H1 (cell line): ENCODE measurements around the gene NLGN4Y. TPM values are rescaled to one million over a fixed set of nuclear protein-coding genes. Genes with fewer than 3 reads are reported as not detected.

ENCODE experiments used
- CTCF ChIA-PET: fragments of 300-600 bp; sonication (Branson Sonifier 250); formaldehyde crosslinking; loops from one replicate; lab custom pipeline; 2021; ENCODE audit not compliant: partially characterized antibody; lab: Charles Lee
- POLR2A ChIA-PET: fragments of 300-600 bp; sonication (Branson Sonifier 250); formaldehyde crosslinking; loops from one replicate; lab custom pipeline; 2021; ENCODE audit warnings: inconsistent platforms; ENCODE audit not compliant: partially characterized antibody; lab: Charles Lee
- DNase-seq, 2 experiments: peaks; one replicate each; pipeline versions ENCODE4 v3.0.0 to v3.0.0-alpha.2; 2010 to 2022; ENCODE audit warnings: low spot score in 2 of 2, low read depth in 1 of 2, mixed read lengths in 1 of 2
- FAIRE-seq: peaks from 2 replicates; lab custom pipeline; 2011; peaks lifted over from hg19 to GRCh38; lab: Jason Lieb, UNC
- H2AFZ ChIP-seq: 2 replicates; pipeline ENCODE4 v1.8.1; 2012; ENCODE audit warnings: low read length, inconsistent platforms
- H2AK5ac ChIP-seq: 2 replicates; pipeline ENCODE4 v1.6.1; 2013; ENCODE audit warnings: low read depth, low read length
- H2BK120ac ChIP-seq: replicated peaks from 2 replicates; pipeline ENCODE3; 2013; ENCODE audit warnings: low read depth, low read length, inconsistent platforms
- H2BK12ac ChIP-seq: 2 replicates; pipeline ENCODE4 v1.6.1; 2013; ENCODE audit warnings: low read depth, low read length
- H2BK15ac ChIP-seq: 2 replicates; pipeline ENCODE4 v1.6.1; 2013; ENCODE audit warnings: low read length
- H2BK20ac ChIP-seq: 2 replicates; pipeline ENCODE4 v1.6.1; 2013; ENCODE audit warnings: low read length
- H2BK5ac ChIP-seq: 2 replicates; pipeline ENCODE4 v1.6.1; 2013; ENCODE audit warnings: low read depth, low read length
- H3K14ac ChIP-seq: 2 replicates; pipeline ENCODE4 v1.6.1; 2013; ENCODE audit warnings: inconsistent platforms; ENCODE audit not compliant: insufficient read length
- H3K18ac ChIP-seq: 2 replicates; pipeline ENCODE4 v1.6.1; 2013; ENCODE audit warnings: low read length; ENCODE audit errors: extremely low read depth
- H3K23ac ChIP-seq: 2 replicates; pipeline ENCODE4 v1.6.1; 2013; ENCODE audit warnings: inconsistent platforms; ENCODE audit not compliant: insufficient read length
- H3K23me2 ChIP-seq: 2 replicates; pipeline ENCODE4 v1.6.1; 2013; ENCODE audit warnings: low read depth, low read length
- H3K27ac ChIP-seq: 2 replicates; pipeline ENCODE4 v1.6.1; 2011; ENCODE audit warnings: low read depth, low read length, inconsistent platforms
- H3K27me3 ChIP-seq, 4 experiments: replicated peaks in 1 of 4; 1 replicate in 1 of 4; 2 replicates in 3 of 4; pipeline versions ENCODE4 v1.6.1 to v1.8.1; 2011 to 2013; ENCODE audit warnings: low read length in 3 of 4, mild to moderate bottlenecking in 3 of 4, inconsistent platforms in 2 of 4, mixed read lengths in 2 of 4, moderate library complexity in 1 of 4; ENCODE audit not compliant: control insufficient read depth in 3 of 4, insufficient read depth in 3 of 4; ENCODE audit errors: extremely low read depth in 1 of 4
- H3K36me3 ChIP-seq, 4 experiments: 2 replicates each; pipeline versions ENCODE4 v1.6.1 to v1.8.1; 2011 to 2013; ENCODE audit warnings: mild to moderate bottlenecking in 4 of 4, low read length in 3 of 4, moderate library complexity in 2 of 4, control low read depth in 1 of 4, inconsistent platforms in 1 of 4; ENCODE audit not compliant: insufficient read depth in 4 of 4, control insufficient read depth in 2 of 4
- H3K4ac ChIP-seq: replicated peaks from 2 replicates; pipeline ENCODE3; 2013; ENCODE audit warnings: low read length, low read depth, mixed read lengths, inconsistent platforms; ENCODE audit not compliant: insufficient read length
- H3K4me1 ChIP-seq, 4 experiments: replicated peaks in 1 of 4; 1 replicate in 1 of 4; 2 replicates in 3 of 4; pipeline versions ENCODE4 v1.6.1 to v1.8.1; 2011 to 2013; ENCODE audit warnings: low read length in 3 of 4, inconsistent platforms in 2 of 4, mixed read lengths in 1 of 4; ENCODE audit not compliant: insufficient read depth in 4 of 4, control insufficient read depth in 3 of 4
- H3K4me2 ChIP-seq, 2 experiments: 2 replicates each; pipeline versions ENCODE4 v1.6.1 to v1.8.1; 2011 to 2013; ENCODE audit warnings: low read depth in 2 of 2, low read length in 2 of 2, control low read depth in 1 of 2, inconsistent platforms in 1 of 2, mild to moderate bottlenecking in 1 of 2; ENCODE audit not compliant: insufficient read depth in 1 of 2
- H3K4me3 ChIP-seq, 4 experiments: fragments of 200-600, 300-600 bp in 1 of 4; sonication (generic), shearing (Covaris generic), sonication (Bioruptor Twin) in 1 of 4; 2 replicates each; pipeline versions ENCODE4 v1.5.1 to v1.8.1; 2011 to 2016; ENCODE audit warnings: low read length in 4 of 4, low read depth in 3 of 4, control low read depth in 2 of 4, inconsistent platforms in 2 of 4, mild to moderate bottlenecking in 2 of 4, mixed read lengths in 1 of 4, moderate library complexity in 1 of 4; ENCODE audit not compliant: insufficient read depth in 2 of 4; ENCODE audit errors: extremely low read depth in 1 of 4
- H3K56ac ChIP-seq: replicated peaks from 2 replicates; pipeline ENCODE3; 2013; ENCODE audit warnings: low read depth, mild to moderate bottlenecking, mixed read lengths, low read length, inconsistent platforms; ENCODE audit not compliant: insufficient read length
- H3K79me1 ChIP-seq: 2 replicates; pipeline ENCODE4 v1.6.1; 2013; ENCODE audit warnings: low read depth, low read length, control low read depth
- H3K79me2 ChIP-seq, 2 experiments: 2 replicates each; pipeline versions ENCODE4 v1.6.1 to v1.8.1; 2012 to 2013; ENCODE audit warnings: low read length in 2 of 2, mild to moderate bottlenecking in 2 of 2, inconsistent platforms in 1 of 2; ENCODE audit not compliant: insufficient read depth in 2 of 2, control insufficient read depth in 1 of 2
- H3K9ac ChIP-seq, 4 experiments: replicated peaks in 1 of 4; 1 replicate in 1 of 4; 2 replicates in 3 of 4; pipeline versions ENCODE4 v1.6.1 to v1.8.1; 2011 to 2013; ENCODE audit warnings: low read depth in 3 of 4, low read length in 3 of 4, control low read depth in 2 of 4, mild to moderate bottlenecking in 2 of 4, moderate library complexity in 2 of 4, inconsistent platforms in 1 of 4; ENCODE audit errors: extremely low read depth in 1 of 4
- H3K9me3 ChIP-seq, 2 experiments: 2 replicates each; pipeline versions ENCODE4 v1.6.1 to v1.8.1; 2012 to 2013; ENCODE audit warnings: mild to moderate bottlenecking in 2 of 2, moderate library complexity in 2 of 2, control low read depth in 1 of 2, inconsistent platforms in 1 of 2, low read depth in 1 of 2, low read length in 1 of 2, mixed read lengths in 1 of 2; ENCODE audit not compliant: insufficient read depth in 2 of 2
- H4K20me1 ChIP-seq, 2 experiments: replicated peaks in 1 of 2; 2 replicates each; pipeline versions ENCODE3 to v1.8.1; 2011 to 2013; ENCODE audit warnings: inconsistent platforms in 2 of 2, low read length in 2 of 2, mild to moderate bottlenecking in 1 of 2; ENCODE audit not compliant: insufficient read depth in 2 of 2, control insufficient read depth in 1 of 2
- H4K5ac ChIP-seq: 2 replicates; pipeline ENCODE4 v1.6.1; 2013; ENCODE audit warnings: low read length, low read depth, mixed read lengths, inconsistent platforms; ENCODE audit not compliant: insufficient read length
- H4K8ac ChIP-seq: 2 replicates; pipeline ENCODE4 v1.8.0; 2013; ENCODE audit warnings: mild to moderate bottlenecking, moderate library complexity, low read length, inconsistent platforms; ENCODE audit not compliant: insufficient read depth; ENCODE audit errors: extremely low read depth
- H4K91ac ChIP-seq: replicated peaks from 2 replicates; pipeline ENCODE3; 2013; ENCODE audit warnings: low read length, mixed read lengths, inconsistent platforms; ENCODE audit not compliant: insufficient read length
- CREB1 ChIP-seq: IDR thresholded peaks from 2 replicates; pipeline ENCODE4 v1.6.1; 2012; ENCODE audit warnings: inconsistent platforms
- CTBP2 ChIP-seq: IDR thresholded peaks from 2 replicates; pipeline ENCODE4 v1.7.0; 2011; ENCODE audit warnings: borderline replicate concordance, mild to moderate bottlenecking, moderate library complexity, mixed read lengths, low read length; ENCODE audit not compliant: insufficient read depth, insufficient read length
- EP300 ChIP-seq, 2 experiments: IDR thresholded peaks; 1 replicate in 1 of 2; 2 replicates in 1 of 2; pipeline ENCODE4 v1.6.1; 2011 to 2012; ENCODE audit warnings: low read depth in 2 of 2, low read length in 2 of 2, mild to moderate bottlenecking in 2 of 2, borderline replicate concordance in 1 of 2, inconsistent platforms in 1 of 2, moderate library complexity in 1 of 2
- GABPA ChIP-seq: IDR thresholded peaks from 2 replicates; pipeline ENCODE4 v1.6.1; 2011; ENCODE audit warnings: mild to moderate bottlenecking, low read length, moderate library complexity, borderline replicate concordance; ENCODE audit not compliant: insufficient read depth
- HDAC2 ChIP-seq, 2 experiments: fragments of 300-600 bp in 1 of 2; sonication (generic) in 1 of 2; IDR thresholded peaks; 2 replicates each; pipeline ENCODE4 v1.6.1; 2011 to 2012; ENCODE audit warnings: low read depth in 2 of 2, low read length in 2 of 2, mild to moderate bottlenecking in 2 of 2, moderate library complexity in 2 of 2, borderline replicate concordance in 1 of 2, inconsistent platforms in 1 of 2
- KDM4A ChIP-seq: IDR thresholded peaks from one replicate; pipeline ENCODE4 v1.7.1; 2012; ENCODE audit warnings: low read depth, mild to moderate bottlenecking, moderate library complexity, low read length, inconsistent platforms; ENCODE audit not compliant: severe bottlenecking
- POLR2A ChIP-seq, 2 experiments: IDR thresholded peaks; 1 replicate in 1 of 2; 2 replicates in 1 of 2; pipeline ENCODE4 v1.6.1; 2011; ENCODE audit warnings: low read depth in 2 of 2, low read length in 2 of 2, mild to moderate bottlenecking in 2 of 2; ENCODE audit errors: control extremely low read depth in 1 of 2
- SP2 ChIP-seq: IDR thresholded peaks from 2 replicates; pipeline ENCODE4 v1.6.1; 2012; ENCODE audit warnings: mild to moderate bottlenecking, low read length, inconsistent platforms
- SP4 ChIP-seq: IDR thresholded peaks from 2 replicates; pipeline ENCODE4 v1.6.1; 2012; ENCODE audit warnings: low read length, inconsistent platforms
- TAF7 ChIP-seq: optimal IDR thresholded peaks from 2 replicates; pipeline ENCODE3; 2011; ENCODE audit warnings: low read depth, mild to moderate bottlenecking, inconsistent platforms, low read length, moderate library complexity, borderline replicate concordance
- TCF12 ChIP-seq: IDR thresholded peaks from 2 replicates; pipeline ENCODE4 v1.6.1; 2011; ENCODE audit warnings: low read depth, mild to moderate bottlenecking, low read length
- YY1 ChIP-seq: IDR thresholded peaks from 2 replicates; pipeline ENCODE4 v1.6.1; 2011; ENCODE audit warnings: low read depth, mild to moderate bottlenecking, low read length
- WGBS, 2 experiments: shearing (Covaris generic) in 1 of 2; methylation state at CpG; one replicate each; pipeline versions ENCODE4 v1.1.6 to v1.1.7; 2013 to 2015; ENCODE audit warnings: low lambda C conversion rate in 2 of 2, mixed read lengths in 2 of 2, inconsistent platforms in 1 of 2, low coverage in 1 of 2, missing lambda C conversion rate in 1 of 2; ENCODE audit not compliant: insufficient replicate concordance in 2 of 2, insufficient coverage in 1 of 2, insufficient read length in 1 of 2; ENCODE audit errors: extremely low coverage in 1 of 2, missing lambda C conversion rate in 1 of 2; 5-methylcytosine and 5-hydroxymethylcytosine counted together
- polyA plus RNA-seq, 7 experiments: library from polyadenylated mRNA; depleted of rRNA in 3 of 7; stranded (reverse) in 5 of 7; unstranded in 2 of 7; fragments of >200 nt in 5 of 7; fragments of 200-250 nt in 2 of 7; gene quantifications; 1 replicate in 5 of 7; 2 replicates in 1 of 7; 4 replicates in 1 of 7; pipeline versions ENCODE4 v1.2.1 to v1.2.3, GENCODE V29; 2011 to 2013; ENCODE audit warnings: missing spikeins in 2 of 7, mixed read lengths in 2 of 7
- total RNA-seq: library from RNA; stranded (reverse); fragmentation: NEBNext Ultra II Directional; extraction: Animal tissue kit (Norgen Biotek cat#: 25700); gene quantifications from 2 replicates; pipeline ENCODE4 v1.2.1, GENCODE V29; 2021
- TF ChIP-seq, protein P1 (sequence below): IDR thresholded peaks from 2 replicates; pipeline ENCODE4 v1.6.1; 2012; ENCODE audit warnings: low read length, inconsistent platforms

NLGN4Y gene
- total and polyA plus RNA-seq, 2 of the 8 experiments (the other 6 are each of a cell fraction or from before 2014, with no cell fraction given) = 35.7 to 51.3 TPM

DNA sequence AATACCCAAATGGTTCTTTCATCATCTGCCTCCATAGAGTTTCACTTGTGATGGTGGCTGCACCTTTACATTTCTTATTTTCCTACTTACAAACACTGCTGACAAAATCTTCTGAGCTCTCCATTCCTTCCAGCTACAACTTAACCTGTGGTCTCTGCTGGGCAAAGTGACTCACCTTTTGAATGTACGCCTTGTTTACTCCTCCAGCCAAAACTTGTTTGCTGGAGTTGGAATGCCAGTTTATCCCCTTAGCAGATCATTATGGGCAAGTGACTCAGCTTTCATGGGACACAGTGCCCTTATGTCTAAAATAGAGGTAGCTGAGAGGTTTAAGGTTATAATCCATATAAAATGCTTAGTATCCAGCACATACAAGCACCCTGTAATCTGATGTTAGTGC is 107.3 kb downstream of the NLGN4Y start:
- Histone ChIP-seq H3K4me3 (no peak overlapping the region), H3K4me1 (no peaks in the 10 kb centered on the region), H2BK20ac (no peak overlapping the region), H3K56ac (no peak overlapping the region), H3K4ac (no peak overlapping the region), H4K20me1 (no peaks in the 10 kb centered on the region), H3K14ac (no peak overlapping the region), H2BK12ac (no peak overlapping the region), H2BK120ac (no peak overlapping the region), H2BK15ac (no peak overlapping the region), H3K23me2 (no peaks in the 10 kb centered on the region), H3K9me3 (no peaks in the 10 kb centered on the region), H2AFZ (no peak overlapping the region), H3K27ac (no peak overlapping the region), H3K9ac (no peak overlapping the region), H3K79me1 (no peaks in the 10 kb centered on the region), H4K91ac (no peak overlapping the region), H3K4me2 (no peak overlapping the region), H3K27me3 (no peaks in the 10 kb centered on the region), H3K79me2 (peaks cover 0 to 4% of the 10 kb centered on the region in 2 experiments; a peak in 2 of 4 replicates), H3K23ac (no peak overlapping the region), H2BK5ac (no peak overlapping the region), H4K5ac (no peak overlapping the region), H3K18ac (no peak overlapping the region), H3K36me3 (peaks cover 0 to 3% (median 1%) of the 10 kb centered on the region in 4 experiments; a peak in 2 of 8 replicates), H4K8ac (no peak overlapping the region), H2AK5ac (no peak overlapping the region)
- CTCF ChIA-PET = interaction anchor here (1.6 kb wide), 1 partner anchor 14 kb away, joined by 5 read pairs; no protein-coding TSS in a partner anchor
- POLR2A ChIA-PET = no interaction called here
- WGBS, 2 experiments = 100% methylated on average over 1 of the region's 1 CpG; no CpG with 5 or more reads in 1 of the 2 experiments
- DNase-seq (no peak), FAIRE-seq (no peak)
- TF ChIP-seq SP2 (no peak), SP4 (no peak), CTBP2 (no peak), YY1 (no peak), POLR2A (IDR thresholded peaks at IDR 0.05; ENCODE audit: control extremely low read depth in 1 of 2, low read depth in 2 of 2, low read length in 2 of 2) (no peak), TCF12 (no peak), HDAC2 (IDR thresholded peaks at IDR 0.05; ENCODE audit: borderline replicate concordance in 1 of 2, low read depth in 2 of 2, low read length in 2 of 2) (no peak), EP300 (IDR thresholded peaks at IDR 0.05; ENCODE audit: borderline replicate concordance in 1 of 2, low read depth in 2 of 2, low read length in 2 of 2) (no peak), CREB1 (no peak), TAF7 (no peak), KDM4A (no peak), GABPA (no peak)
- TF ChIP-seq, protein P1, sequence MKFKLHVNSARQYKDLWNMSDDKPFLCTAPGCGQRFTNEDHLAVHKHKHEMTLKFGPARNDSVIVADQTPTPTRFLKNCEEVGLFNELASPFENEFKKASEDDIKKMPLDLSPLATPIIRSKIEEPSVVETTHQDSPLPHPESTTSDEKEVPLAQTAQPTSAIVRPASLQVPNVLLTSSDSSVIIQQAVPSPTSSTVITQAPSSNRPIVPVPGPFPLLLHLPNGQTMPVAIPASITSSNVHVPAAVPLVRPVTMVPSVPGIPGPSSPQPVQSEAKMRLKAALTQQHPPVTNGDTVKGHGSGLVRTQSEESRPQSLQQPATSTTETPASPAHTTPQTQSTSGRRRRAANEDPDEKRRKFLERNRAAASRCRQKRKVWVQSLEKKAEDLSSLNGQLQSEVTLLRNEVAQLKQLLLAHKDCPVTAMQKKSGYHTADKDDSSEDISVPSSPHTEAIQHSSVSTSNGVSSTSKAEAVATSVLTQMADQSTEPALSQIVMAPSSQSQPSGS = no peak
